HG03159 (cell line): ENCODE data around the gene MAVS.
"Not testable (repeated sequence)": the region's sequence is repeated elsewhere in the genome, so short reads cannot be mapped to it uniquely, and the experiment has no call there.

Experiments used
- ATAC-seq: cut with Tn5 transposase; IDR thresholded peaks from one replicate; pipeline ENCODE4 v1.9.1; 2021; ENCODE audit warnings: mild to moderate bottlenecking, moderate library complexity; ENCODE audit not compliant: unreplicated experiment

Gene MAVS

DNA sequence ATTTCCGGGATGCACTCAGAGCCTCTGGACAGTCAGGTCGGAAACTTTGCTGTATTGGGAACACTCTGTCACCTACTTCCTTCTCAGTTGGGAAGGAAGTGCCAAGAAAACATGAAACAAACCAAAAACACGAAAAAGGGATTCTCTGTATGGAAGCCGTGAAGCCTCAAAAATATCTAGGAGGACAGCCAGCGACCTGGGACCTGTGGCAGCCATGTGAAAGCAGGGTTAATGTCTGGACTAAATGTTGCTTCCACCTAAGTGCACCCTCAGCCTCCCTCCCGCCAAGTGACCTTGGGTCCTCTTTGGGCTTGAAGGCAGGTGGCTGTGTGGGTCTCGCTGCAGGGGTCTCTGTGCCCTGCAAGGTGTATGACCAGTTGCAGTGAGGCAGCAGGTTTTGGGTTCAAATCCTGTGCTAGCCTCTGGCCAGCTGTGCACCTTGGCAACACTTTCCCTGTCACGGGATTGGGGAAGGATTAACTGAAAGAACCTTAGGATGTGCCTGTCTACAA lies 851 bp downstream of the MAVS start:
- no peak for ATAC-seq

DNA sequence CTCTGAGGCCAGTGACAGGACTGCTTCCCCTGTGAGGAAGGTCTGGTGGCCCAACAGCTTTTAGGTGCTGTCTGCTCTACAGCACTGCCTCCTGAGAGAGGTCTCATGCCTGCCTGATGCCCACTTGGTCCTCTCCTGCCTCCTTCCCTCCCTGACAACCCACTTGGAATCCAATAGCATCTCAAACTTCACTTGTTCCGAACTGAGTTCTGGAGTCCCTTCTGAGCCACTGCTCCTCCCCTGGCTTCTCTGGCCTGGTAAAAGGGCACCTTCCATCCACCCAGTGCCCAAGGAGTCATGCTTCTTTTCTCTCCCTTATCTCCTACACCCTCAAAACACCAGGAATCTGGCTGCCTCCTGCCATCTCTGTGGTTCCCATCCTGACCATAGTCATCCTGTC lies 1.9 kb downstream of the MAVS start:
- ATAC-seq, result no peak

DNA sequence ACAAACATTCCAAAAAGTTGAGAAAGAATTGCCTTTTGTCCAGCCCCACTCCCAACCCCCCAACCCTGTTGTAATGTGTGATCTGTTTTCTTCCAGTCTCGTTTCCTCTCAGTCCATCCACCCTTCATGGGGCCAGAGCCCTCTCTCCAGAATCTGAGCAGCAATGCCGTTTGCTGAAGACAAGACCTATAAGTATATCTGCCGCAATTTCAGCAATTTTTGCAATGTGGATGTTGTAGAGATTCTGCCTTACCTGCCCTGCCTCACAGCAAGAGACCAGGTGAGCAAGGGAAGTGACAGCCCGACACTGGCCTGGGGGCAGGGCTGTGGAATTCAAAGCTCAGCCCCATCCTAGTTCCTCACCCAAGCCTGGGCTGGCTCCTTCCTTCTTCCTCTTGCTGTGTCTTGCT lies 7.8 kb downstream of the MAVS start:
- ATAC-seq, result no peak

DNA sequence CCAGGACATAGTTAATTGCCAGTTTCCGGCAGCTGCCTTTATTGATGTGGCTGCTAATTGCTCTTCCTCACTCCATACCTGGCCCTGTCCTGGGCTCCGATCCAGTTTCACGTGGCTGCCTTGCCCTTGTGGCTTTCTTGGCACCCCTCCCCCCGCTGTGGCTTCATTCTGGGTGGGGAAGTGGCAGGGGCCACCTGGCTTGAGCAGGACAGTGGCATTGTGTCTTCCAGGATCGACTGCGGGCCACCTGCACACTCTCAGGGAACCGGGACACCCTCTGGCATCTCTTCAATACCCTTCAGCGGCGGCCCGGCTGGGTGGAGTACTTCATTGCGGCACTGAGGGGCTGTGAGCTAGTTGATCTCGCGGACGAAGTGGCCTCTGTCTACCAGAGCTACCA lies 10.8 kb downstream of the MAVS start:
- no peak for ATAC-seq

DNA sequence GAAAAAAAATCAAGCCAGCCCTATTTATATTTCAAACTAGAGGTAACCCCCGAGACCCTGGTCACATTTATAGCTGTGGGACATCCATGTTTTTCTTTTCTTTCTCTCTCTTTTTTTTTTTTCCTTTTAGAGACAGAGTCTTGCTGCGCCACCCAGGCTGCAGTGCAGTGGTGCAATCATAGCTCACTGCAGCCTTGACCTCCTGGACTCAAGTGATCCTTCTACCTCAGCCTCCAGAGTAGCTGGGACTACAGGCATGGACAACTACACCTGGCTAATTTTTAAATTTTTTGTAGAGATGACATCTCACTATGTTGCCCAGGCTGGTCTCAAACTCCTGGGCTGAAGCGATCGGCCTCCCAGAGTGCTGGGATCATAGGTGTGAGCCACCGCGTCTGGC lies 12.1 kb downstream of the MAVS start:
- ATAC-seq, result no peak

DNA sequence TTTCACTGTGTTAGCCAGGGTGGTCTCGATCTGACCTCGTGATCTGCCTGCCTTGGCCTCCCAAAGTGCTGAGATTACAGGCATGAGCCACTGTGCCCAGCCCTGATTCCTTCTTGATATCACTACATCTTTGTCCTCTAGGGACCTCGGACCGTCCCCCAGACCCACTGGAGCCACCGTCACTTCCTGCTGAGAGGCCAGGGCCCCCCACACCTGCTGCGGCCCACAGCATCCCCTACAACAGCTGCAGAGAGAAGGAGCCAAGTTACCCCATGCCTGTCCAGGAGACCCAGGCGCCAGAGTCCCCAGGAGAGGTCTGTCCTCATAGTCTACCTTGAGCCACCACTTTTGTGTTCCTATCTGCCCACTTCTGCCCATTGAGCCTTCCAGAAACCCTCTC lies 14.6 kb downstream of the MAVS start:
- no peak for ATAC-seq

DNA sequence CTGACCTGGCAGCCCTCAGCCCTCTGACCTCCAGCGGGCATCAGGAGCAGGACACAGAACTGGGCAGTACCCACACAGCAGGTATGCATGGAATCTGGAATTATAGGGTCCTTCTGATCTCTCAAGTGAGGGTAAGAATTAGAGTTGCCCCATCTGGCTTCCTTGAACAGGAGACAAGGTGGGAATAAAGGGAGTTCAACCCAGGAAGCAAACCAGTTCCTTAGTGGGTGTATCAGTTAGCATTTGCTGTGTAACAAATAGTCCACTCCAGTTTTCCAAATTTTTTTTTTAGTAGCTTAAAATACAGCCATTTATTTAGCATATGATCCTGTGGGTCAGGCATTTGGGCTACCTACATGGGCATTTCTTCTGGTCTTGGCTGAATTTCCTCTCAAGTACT lies 15.7 kb downstream of the MAVS start:
- no peak for ATAC-seq

DNA sequence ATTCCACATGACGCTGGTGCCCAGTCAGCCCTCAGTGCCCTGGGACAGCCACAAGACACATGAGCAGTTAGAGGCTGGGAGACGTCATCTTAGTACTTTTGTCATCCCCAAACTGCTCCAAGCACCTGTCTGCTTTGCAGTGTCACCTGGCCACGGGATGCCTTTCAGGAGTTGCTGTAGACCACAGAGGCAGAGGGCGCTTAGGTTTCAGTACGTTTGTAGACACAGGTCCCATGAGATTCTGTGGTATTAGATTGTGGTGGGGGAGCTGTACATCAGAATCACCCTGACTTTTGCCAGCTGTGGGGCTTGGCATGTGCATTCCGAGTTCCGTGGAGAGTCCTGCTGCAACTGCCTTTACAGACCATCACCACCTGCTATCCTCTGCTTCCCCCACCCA lies 16.7 kb downstream of the MAVS start:
- ATAC-seq, result no peak

DNA sequence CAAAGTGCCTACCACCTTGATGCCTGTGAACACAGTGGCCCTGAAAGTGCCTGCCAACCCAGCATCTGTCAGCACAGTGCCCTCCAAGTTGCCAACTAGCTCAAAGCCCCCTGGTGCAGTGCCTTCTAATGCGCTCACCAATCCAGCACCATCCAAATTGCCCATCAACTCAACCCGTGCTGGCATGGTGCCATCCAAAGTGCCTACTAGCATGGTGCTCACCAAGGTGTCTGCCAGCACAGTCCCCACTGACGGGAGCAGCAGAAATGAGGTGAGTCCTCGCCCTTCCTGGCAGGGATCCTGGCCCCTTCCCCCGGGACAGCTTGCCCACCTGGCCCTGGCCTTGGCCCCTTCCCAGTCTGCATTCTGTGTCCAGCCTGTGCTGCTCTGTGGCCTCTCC lies 17.9 kb downstream of the MAVS start:
- no peak for ATAC-seq

DNA sequence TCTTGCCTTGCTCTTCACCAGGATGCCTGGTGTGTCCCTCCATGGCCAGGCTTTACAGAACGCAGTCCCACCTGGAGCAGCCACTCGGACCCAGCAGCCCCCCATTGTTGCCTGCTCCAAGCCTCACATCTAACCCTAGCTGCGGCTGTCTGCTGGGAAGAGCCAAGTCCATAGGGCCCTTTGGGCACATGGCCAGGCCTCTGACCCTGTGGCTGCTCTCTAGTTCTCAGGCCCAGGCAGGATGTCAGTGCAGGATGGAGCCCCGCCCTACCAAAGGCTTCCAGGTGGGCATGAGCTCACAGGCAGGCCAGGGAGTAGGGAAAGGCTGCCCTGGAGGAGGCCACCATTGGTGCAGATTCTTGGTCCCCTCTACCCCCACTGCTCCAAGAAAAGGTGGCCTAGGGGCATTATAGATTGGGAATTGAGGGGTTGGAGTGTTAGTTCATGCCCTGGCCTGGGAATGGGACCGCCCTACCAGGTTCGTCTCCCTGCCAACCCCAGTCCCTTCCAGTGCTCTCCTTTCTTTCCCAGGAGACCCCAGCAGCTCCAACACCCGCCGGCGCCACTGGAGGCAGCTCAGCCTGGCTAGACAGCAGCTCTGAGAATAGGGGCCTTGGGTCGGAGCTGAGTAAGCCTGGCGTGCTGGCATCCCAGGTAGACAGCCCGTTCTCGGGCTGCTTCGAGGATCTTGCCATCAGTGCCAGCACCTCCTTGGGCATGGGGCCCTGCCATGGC lies 18.7 kb downstream of the MAVS start:
- no peak for ATAC-seq

DNA sequence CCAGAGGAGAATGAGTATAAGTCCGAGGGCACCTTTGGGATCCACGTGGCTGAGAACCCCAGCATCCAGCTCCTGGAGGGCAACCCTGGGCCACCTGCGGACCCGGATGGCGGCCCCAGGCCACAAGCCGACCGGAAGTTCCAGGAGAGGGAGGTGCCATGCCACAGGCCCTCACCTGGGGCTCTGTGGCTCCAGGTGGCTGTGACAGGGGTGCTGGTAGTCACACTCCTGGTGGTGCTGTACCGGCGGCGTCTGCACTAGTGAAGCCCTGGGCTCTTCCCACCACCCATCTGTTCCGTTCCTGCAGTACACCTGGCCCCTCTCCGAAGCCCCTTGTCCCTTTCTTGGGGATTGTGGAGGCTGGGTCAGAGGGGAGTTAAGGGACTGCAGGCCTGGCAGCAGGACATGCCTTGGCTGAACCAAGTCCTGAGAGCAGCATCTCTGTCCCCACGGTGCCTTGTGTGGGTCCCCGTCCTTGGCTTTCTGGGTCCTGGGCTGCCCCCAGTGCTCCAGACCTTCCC lies 19.3 kb downstream of the MAVS start:
- ATAC-seq, result no peak

DNA sequence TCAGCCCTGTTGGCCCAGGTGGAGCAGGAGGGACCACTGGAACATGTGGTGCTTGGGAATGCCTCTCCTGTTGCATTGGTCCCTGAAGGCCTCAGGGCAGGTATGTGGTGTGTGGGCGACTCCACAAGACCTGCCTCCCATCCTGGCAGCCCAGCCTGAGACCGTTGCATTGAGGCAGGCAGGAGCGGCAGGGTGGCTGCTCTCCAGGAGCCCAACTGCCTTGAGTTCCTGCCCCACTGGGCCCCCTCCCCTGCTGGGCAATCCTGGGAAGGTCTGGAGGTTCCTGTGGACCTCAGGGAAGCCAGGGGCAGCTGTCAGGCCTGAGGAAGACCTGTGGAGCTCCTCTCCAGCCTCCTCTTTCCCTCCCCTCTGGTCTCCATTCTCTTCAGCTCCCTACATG lies 19.8 kb downstream of the MAVS start:
- no peak for ATAC-seq

DNA sequence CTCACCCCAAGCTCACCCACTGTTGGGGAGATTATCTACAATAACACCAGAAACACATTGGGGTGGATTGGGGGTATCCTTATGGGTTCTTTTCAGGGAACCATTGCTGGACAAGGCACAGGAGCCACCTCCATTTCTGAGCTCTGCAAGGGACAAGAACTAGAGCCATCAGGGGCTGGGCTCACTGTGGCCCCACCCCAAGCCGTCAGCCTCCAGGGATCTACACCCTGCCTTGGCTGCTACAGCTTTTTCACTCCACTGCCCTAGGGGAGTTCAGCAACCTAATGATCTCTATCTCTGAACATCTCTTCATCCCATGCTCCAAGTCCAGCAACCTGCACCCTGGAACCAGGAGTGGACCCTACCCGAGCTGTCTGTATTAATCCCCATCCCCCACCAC lies 21.2 kb downstream of the MAVS start:
- ATAC-seq, result no peak

DNA sequence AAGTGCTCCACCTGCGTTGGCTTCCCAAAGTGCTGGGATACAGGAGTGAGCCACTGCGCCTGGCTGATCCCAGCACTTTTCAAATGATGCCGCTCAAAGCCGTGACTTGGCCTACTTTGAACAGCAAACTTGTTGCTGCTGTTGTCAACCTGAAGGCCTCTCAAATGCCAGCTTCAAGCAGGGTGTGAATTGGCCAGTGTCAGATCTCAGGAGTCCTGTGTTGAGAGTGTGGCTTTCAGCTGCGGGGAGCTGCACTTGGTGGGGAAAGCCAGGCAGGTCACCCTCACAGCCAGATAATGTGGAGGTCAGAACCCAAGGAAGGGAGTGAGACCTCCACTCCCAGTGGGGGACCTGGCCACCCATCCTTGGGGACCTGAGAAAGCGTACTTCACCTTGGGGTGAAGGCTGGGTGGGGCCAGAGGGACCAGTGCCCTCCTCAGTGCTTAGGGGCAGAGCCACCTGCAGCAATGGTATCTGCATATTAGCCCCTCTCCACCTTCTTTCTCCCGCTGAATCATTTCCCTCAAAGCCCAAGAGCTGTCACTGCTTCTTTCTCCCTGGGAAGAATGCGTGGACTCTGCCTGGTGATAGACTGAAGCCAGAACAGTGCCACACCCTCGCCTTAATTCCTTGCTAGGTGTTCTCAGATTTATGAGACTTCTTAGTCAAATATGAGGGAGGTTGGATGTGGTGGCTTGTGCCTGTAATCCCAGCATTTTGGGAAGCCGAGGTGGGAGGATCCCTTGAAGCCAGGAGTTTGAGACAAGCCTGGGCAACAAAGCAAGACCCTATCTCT lies 23.4 kb downstream of the MAVS start:
- ATAC-seq, result no peak

DNA sequence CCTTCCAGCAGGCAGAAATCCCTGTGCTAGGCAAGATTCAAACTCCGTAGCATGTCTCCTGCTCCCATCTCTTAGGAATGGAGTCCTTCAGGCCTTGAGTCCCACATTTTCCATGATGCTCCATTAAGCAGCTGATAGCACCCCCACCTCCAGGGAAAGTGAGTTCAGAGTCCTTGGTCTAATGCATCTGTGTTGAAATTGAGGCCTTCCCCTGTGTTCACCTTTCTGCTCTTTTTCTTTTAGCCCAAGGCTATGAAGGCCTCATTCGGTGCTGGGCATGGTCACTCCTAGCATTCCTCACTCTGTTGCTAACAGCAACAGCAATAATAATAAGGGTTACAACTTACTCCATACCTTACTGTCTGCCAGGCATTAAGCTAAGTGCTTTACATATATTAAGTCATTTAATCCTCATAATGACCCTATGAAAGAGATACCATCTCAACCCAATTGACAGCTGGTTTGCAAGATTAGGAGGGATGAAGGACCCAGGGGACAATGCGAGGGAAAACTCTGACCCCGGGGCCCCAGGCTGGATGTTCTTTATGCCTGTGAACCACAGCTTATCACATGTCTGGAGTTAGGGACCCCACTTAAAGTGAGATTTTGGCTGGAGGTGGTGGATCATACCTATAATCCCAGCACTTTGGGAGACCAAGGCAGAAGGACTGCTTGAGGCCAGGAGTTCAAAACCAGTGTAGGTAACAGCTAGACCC lies 25.1 kb downstream of the MAVS start:
- no peak for ATAC-seq

DNA sequence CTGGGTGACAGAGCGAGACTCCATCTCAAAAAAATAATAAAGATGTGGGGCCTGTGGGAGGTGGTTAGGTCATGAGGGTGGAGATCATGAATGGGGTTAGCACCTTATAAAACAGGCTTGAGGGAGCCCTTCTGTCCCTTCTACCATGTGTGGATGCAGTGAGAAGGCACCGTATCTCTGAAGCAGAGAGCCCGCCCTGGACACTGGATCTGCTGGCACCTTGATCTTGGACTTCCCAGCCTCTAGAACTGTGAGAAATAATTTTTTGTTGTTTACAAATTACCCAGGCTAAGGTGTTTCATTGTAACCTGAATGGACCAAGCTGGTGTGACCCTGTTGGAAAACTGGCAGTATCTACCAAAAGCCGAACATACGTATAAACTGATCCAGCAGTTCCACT lies 26.9 kb downstream of the MAVS start:
- no peak for ATAC-seq

DNA sequence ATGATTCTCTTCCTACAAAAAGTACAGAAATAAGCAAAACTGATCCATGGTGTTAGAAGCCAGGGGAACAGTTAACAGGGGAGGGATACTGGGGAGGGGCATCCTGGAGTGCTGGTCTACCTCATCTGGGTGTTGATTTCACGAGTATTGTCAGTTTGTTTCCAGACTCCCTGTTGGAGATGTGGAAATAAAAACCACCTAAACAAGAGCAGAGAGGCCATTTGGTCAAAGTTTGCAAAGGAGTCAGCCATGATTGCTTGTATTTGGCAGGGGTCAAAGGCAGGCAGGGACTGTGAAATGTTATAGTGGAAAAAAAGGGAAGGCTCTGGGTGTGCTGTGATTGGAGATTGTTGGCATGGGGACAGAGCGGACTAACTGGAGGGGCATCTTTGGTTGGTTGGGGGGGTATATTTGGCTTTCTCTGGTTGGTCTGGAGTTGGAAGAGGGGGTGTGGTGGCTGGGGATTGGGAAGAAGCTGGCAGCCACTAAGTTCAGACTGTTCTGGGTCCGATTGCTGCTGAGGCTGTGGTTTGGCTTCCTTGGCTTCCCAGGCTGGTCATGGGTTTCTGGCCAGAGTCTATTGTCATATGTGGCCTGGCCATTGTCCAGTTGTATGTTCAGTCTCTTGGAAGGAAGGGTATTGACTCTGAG lies 27.7 kb downstream of the MAVS start:
- no peak for ATAC-seq

DNA sequence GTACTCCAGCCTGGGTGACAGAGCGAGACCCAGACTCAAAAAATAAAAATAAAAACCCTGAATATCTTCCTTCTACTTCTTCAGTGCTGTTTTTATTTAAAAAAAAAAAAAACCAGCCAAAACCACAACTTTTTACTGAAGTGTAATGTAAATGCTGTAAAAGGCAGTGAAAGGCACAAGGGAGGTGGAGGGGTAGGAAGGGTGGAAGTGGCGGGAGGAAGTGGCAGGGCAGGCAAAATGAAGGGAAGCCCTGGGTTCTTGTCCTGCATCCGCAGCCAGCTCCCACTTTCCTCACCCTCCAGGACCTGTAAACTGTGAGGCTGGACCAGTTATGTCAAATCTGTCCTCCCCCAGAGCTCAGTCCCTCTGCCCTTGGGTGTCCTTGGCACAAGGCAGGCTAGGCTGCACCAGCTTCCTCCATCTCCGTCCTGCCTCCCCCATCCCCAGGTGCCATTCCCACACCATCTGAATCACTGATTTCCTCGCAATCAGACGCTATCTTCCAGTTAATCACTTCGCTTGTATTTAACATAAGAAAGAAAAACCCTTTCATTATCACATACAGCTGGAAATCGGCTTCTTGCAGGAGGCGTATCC lies 28.8 kb downstream of the MAVS start:
- ATAC-seq, result no peak

DNA sequence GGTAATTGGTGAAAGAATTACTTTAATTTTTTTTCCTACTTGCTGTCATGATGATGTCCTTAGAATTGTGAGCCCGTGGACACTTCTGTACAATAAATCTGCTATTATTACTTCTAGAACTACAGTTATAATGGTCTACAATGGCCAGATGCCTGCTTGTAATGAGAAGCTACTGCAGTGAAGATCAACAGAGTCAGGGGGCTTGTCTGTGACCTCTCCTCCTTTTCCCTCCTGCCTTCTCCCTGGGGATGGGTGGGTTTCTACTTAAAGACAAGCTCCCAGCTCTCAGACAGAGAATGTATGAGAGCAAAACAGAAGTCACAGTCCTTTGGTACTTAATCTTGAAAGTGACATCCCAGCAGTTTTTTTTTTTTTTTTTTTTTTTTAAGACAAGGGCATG lies 29.4 kb downstream of the MAVS start:
- no peak for ATAC-seq

DNA sequence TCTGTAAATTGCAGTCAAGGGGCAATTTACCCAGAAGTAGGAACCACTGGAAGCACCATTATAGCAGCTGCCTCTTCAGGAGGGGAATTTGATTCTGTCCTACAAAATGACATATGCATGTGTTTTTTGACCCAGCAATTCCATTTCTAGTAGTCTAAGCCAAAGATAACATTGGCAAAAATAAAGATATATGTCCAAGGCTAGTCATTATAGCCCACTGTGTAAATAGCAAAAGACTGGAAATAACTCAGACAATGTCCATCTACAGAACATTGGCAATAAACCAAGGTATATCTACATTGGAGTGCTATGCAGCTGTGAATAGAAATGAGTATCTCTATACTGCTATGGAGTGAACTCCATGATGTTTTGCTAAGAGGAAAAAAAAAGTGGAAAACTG lies 30.0 kb downstream of the MAVS start:
- no peak for ATAC-seq

DNA sequence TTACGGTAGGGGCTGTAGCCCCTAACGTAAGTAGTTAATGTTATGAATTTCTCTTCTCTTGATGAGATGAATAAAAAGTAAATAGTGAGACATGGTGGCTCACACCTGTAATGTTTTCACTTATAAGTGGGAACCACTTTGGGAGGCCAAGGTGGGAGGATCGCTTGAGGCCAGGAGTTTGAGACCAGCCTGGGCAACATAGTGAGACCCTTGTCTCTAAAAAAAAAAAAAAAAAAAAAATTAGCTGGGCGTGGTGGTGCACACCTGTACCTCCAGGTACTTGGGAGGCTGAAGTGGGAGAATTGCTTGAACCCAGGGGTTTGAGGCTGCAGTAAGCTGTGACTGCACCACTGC lies 32.3 kb downstream of the MAVS start:
- not testable (repeated sequence) for ATAC-seq
